Measurements from ENCODE around the gene ACSL4. TPM values are rescaled to one million over a fixed set of nuclear protein-coding genes. Genes with fewer than 3 reads are reported as not detected.

The ACSL4 gene
- total RNA-seq, 1 donor from 2014 or later: 62.4 TPM

GRCh38 chrX:109623997-109624396, 109.1 kb downstream of the ACSL4 start:
- no peak for DNase-seq (ENCODE audit: low read depth, low spot score)
- no peak for TF ChIP-seq CTCF (conservative IDR thresholded peaks at IDR 0.05)
- H3K36me3 Mint-ChIP-seq (ENCODE audit: low read depth): peaks cover 6% of the 10 kb centered on the region
- H3K4me1 Mint-ChIP-seq: peaks cover 21% of the 10 kb centered on the region
- H3K4me3 Mint-ChIP-seq: peak overlapping the region; percentile 84
- H3K27me3 Mint-ChIP-seq (ENCODE audit: low read depth): peaks cover 5% of the 10 kb centered on the region
- H3K27ac Mint-ChIP-seq (ENCODE audit: unreplicated experiment): peak overlapping the region; percentile 6
- H3K9me3 Mint-ChIP-seq: peaks cover 3% of the 10 kb centered on the region

- TF ChIP-seq CTCF (conservative IDR thresholded peaks at IDR 0.05): no peak
- H3K27me3 Mint-ChIP-seq (ENCODE audit: low read depth): peaks cover 5% of the 10 kb centered on the region
- no peak for DNase-seq (ENCODE audit: low read depth, low spot score)
- peaks cover 2% of the 10 kb centered on the region for H3K36me3 Mint-ChIP-seq (ENCODE audit: low read depth)
- no peak overlapping the region for H3K4me3 Mint-ChIP-seq
- no peak overlapping the region for H3K27ac Mint-ChIP-seq (ENCODE audit: unreplicated experiment)
- peaks cover 16% of the 10 kb centered on the region for H3K4me1 Mint-ChIP-seq
- H3K9me3 Mint-ChIP-seq: no peaks in the 10 kb centered on the region
These were observed 110.8 kb downstream of the ACSL4 start for GRCh38 chrX:109622270-109622669.

GRCh38 chrX:109619771-109620170, 113.3 kb downstream of the ACSL4 start:
- no peak for DNase-seq (ENCODE audit: low read depth, low spot score)
- no peak overlapping the region for H3K27ac Mint-ChIP-seq (ENCODE audit: unreplicated experiment)
- H3K4me1 Mint-ChIP-seq: peaks cover 10% of the 10 kb centered on the region
- peaks cover 2% of the 10 kb centered on the region for H3K36me3 Mint-ChIP-seq (ENCODE audit: low read depth)
- no peak overlapping the region for H3K4me3 Mint-ChIP-seq
- no peak for TF ChIP-seq CTCF (conservative IDR thresholded peaks at IDR 0.05)
- peaks cover 9% of the 10 kb centered on the region for H3K27me3 Mint-ChIP-seq (ENCODE audit: low read depth)
- H3K9me3 Mint-ChIP-seq: no peaks in the 10 kb centered on the region

- no peaks in the 10 kb centered on the region for H3K4me1 Mint-ChIP-seq
- no peaks in the 10 kb centered on the region for H3K36me3 Mint-ChIP-seq (ENCODE audit: low read depth)
- TF ChIP-seq CTCF (conservative IDR thresholded peaks at IDR 0.05): no peak
- peaks cover 4% of the 10 kb centered on the region for H3K27me3 Mint-ChIP-seq (ENCODE audit: low read depth)
- DNase-seq (ENCODE audit: low read depth, low spot score): no peak
- no peaks in the 10 kb centered on the region for H3K9me3 Mint-ChIP-seq
- no peak overlapping the region for H3K27ac Mint-ChIP-seq (ENCODE audit: unreplicated experiment)
- no peak overlapping the region for H3K4me3 Mint-ChIP-seq
These were observed 118.1 kb downstream of the ACSL4 start for GRCh38 chrX:109614951-109615350.

GRCh38 chrX:109601486-109601885, 131.6 kb downstream of the ACSL4 start:
- TF ChIP-seq CTCF (conservative IDR thresholded peaks at IDR 0.05): no peak
- Mint-ChIP-seq H3K4me1 (peaks cover 18% of the 10 kb centered on the region), H3K36me3 (ENCODE audit: low read depth) (peaks cover 3% of the 10 kb centered on the region), H3K27me3 (ENCODE audit: low read depth) (peaks cover 39% of the 10 kb centered on the region), H3K4me3 (no peak overlapping the region), H3K27ac (ENCODE audit: unreplicated experiment) (no peak overlapping the region), H3K9me3 (peaks cover 5% of the 10 kb centered on the region)
- no peak for DNase-seq (ENCODE audit: low read depth, low spot score)

DNA sequence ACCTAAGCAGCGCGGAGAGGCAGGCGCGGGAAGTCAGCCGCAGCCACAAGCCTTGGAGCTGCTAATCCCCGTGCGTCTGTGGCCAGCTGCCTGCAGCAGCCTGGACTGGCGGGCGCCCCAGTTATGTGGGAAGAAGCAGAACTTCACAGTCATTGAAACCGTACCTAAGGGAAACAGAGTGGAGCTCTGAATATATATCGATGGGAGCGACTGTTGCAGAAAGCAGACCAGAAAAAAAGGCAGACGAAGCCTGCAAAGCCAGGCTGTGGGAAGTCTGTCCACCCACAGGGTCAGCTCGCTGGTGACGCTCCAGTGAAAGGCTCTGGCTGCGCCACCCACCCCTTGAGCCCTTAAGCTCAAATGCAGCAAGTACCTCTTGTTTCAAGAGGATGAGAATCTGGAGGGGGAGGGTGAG, 132.8 kb downstream of the ACSL4 start:
- Mint-ChIP-seq H3K4me1 (peaks cover 18% of the 10 kb centered on the region), H3K36me3 (ENCODE audit: low read depth) (no peaks in the 10 kb centered on the region), H3K4me3 (peak overlapping the region; percentile 75), H3K27me3 (ENCODE audit: low read depth) (peaks cover 33% of the 10 kb centered on the region), H3K9me3 (no peaks in the 10 kb centered on the region), H3K27ac (ENCODE audit: unreplicated experiment) (no peak overlapping the region)
- peak; percentile 7 for DNase-seq (ENCODE audit: low read depth, low spot score)
- no peak for TF ChIP-seq CTCF (conservative IDR thresholded peaks at IDR 0.05)

Measured in neural crest cell (in vitro differentiated cells).